ENCODE results near the gene PTPRM. TPM values are rescaled to one million over a fixed set of nuclear protein-coding genes. Genes with fewer than 3 reads are reported as not detected.

Gene PTPRM
- polyA plus RNA-seq, 3 donors = 0.04 to 2.1 (median 0.66) TPM

DNA sequence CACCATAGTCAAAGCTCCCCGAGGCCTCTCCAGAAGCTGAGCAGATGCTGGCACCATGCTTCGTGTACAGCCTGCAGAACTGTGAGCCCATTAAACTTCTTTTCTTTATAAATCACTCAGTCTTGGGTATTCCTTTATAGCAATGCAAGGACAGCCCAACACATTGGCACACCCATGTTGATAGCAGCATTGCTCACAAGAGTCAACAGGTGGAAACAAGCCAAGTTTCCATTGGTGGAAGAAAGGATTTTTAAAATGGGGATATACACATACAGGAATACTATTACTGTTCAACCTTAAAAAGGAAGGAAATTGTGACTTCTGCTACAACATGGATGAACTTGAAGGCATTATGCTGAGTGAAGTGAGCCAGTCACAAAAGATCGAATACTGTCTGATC lies 855.3 kb downstream of the PTPRM start:
- no peak for DNase-seq
- no peak overlapping the region for H2AFZ ChIP-seq (ENCODE audit: insufficient read depth, low read depth, low read length, poor library complexity, severe bottlenecking)
- 96% methylated on average over 3 of the region's 3 CpGs for WGBS (ENCODE audit: insufficient coverage)
- H3K4me1 ChIP-seq (ENCODE audit: control insufficient read depth in 1 of 2, insufficient read depth in 2 of 2, low read length in 2 of 2) = no peaks in the 10 kb centered on the region
- intact Hi-C loops (cut with micrococcal nuclease) = no loop called here
- H3K9me3 Mint-ChIP-seq = peaks cover 0 to 12% (median 5%) of the 10 kb centered on the region in 7 donors
- no peak overlapping the region for H3K27ac ChIP-seq (ENCODE audit: low read depth in 1 of 2, low read length in 2 of 2)
- H3K9me3 ChIP-seq (replicated peaks in 1 of 2; ENCODE audit: control insufficient read depth in 1 of 2, insufficient read depth in 1 of 2, low read length in 2 of 2) = peaks cover 0 to 3% of the 10 kb centered on the region in 2 donors
- no peaks in the 10 kb centered on the region for H3K36me3 ChIP-seq (replicated peaks in 1 of 2; ENCODE audit: control insufficient read depth in 1 of 2, insufficient read depth in 2 of 2, low read length in 2 of 2)
- H3K79me2 ChIP-seq (ENCODE audit: insufficient read depth, low read length) = no peaks in the 10 kb centered on the region
- H3K9ac ChIP-seq (ENCODE audit: insufficient read depth, low read length, poor library complexity, severe bottlenecking) = no peak overlapping the region
- H4K20me1 ChIP-seq (ENCODE audit: insufficient read depth, low read length) = no peaks in the 10 kb centered on the region
- H3K4me2 ChIP-seq (replicated peaks; ENCODE audit: extremely low read depth, low read length, poor library complexity, severe bottlenecking) = no peak overlapping the region
- H3K4me1 Mint-ChIP-seq = no peaks in the 10 kb centered on the region
- H3K36me3 Mint-ChIP-seq = no peaks in the 10 kb centered on the region
- no peak overlapping the region for H3K27ac Mint-ChIP-seq
- TF ChIP-seq, protein P1, sequence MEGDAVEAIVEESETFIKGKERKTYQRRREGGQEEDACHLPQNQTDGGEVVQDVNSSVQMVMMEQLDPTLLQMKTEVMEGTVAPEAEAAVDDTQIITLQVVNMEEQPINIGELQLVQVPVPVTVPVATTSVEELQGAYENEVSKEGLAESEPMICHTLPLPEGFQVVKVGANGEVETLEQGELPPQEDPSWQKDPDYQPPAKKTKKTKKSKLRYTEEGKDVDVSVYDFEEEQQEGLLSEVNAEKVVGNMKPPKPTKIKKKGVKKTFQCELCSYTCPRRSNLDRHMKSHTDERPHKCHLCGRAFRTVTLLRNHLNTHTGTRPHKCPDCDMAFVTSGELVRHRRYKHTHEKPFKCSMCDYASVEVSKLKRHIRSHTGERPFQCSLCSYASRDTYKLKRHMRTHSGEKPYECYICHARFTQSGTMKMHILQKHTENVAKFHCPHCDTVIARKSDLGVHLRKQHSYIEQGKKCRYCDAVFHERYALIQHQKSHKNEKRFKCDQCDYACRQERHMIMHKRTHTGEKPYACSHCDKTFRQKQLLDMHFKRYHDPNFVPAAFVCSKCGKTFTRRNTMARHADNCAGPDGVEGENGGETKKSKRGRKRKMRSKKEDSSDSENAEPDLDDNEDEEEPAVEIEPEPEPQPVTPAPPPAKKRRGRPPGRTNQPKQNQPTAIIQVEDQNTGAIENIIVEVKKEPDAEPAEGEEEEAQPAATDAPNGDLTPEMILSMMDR (IDR thresholded peaks at IDR 0.05) = no peak
- H3K4me3 ChIP-seq (replicated peaks in 1 of 3; ENCODE audit: low read depth in 2 of 3, low read length in 3 of 3) = no peak overlapping the region
- no peak overlapping the region for H3K4me3 Mint-ChIP-seq
- peaks cover 0 to 5% (median 2%) of the 10 kb centered on the region in 3 donors for H3K27me3 Mint-ChIP-seq (ENCODE audit: low read depth in 3 of 3)
- H3K27me3 ChIP-seq (ENCODE audit: control insufficient read depth in 2 of 2, insufficient read depth in 2 of 2, low read length in 2 of 2) = no peaks in the 10 kb centered on the region

DNA sequence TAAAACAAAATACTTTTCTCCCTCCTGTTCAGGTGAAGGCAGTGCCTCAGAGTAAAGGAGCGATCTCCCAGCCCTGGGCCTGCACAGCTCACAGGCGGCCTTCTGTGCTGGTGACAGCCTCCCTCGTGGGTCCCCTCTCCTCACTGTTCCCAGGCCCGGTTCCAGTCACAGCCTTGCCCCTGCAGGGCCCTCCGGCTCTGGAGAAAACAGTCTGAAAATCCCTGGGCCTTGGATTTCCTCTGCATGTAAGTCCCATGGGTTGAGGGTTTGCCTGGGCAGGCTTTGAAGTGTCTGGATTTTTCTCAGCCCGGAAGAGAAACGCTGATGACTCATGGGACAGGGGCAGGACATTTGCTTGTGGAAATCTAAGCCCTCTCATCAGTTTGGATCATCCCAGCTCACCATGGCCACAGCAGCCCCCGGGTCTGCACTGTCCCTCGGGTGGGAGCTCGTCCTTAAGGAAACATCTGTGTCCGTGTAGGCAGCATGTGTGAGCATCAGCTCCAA lies 856.0 kb downstream of the PTPRM start:
- Mint-ChIP-seq H3K4me3 (no peak overlapping the region), H3K4me1 (no peaks in the 10 kb centered on the region), H3K27me3 (ENCODE audit: low read depth in 3 of 3) (peaks cover 0 to 5% (median 2%) of the 10 kb centered on the region in 3 donors), H3K9me3 (peaks cover 0 to 15% (median 5%) of the 10 kb centered on the region in 7 donors), H3K27ac (no peak overlapping the region), H3K36me3 (no peaks in the 10 kb centered on the region)
- H3K79me2 ChIP-seq (ENCODE audit: insufficient read depth, low read length) = no peaks in the 10 kb centered on the region
- no peak overlapping the region for H3K27ac ChIP-seq (ENCODE audit: low read depth in 1 of 2, low read length in 2 of 2)
- no peaks in the 10 kb centered on the region for H3K27me3 ChIP-seq (ENCODE audit: control insufficient read depth in 2 of 2, insufficient read depth in 2 of 2, low read length in 2 of 2)
- intact Hi-C loops (cut with micrococcal nuclease) = no loop called here
- H3K9ac ChIP-seq (ENCODE audit: insufficient read depth, low read length, poor library complexity, severe bottlenecking) = no peak overlapping the region
- no peak overlapping the region for H2AFZ ChIP-seq (ENCODE audit: insufficient read depth, low read depth, low read length, poor library complexity, severe bottlenecking)
- no peaks in the 10 kb centered on the region for H3K4me1 ChIP-seq (ENCODE audit: control insufficient read depth in 1 of 2, insufficient read depth in 2 of 2, low read length in 2 of 2)
- H3K36me3 ChIP-seq (replicated peaks in 1 of 2; ENCODE audit: control insufficient read depth in 1 of 2, insufficient read depth in 2 of 2, low read length in 2 of 2) = no peaks in the 10 kb centered on the region
- H4K20me1 ChIP-seq (ENCODE audit: insufficient read depth, low read length) = no peaks in the 10 kb centered on the region
- WGBS (ENCODE audit: insufficient coverage) = 93% methylated on average over 6 of the region's 11 CpGs
- no peak overlapping the region for H3K4me2 ChIP-seq (replicated peaks; ENCODE audit: extremely low read depth, low read length, poor library complexity, severe bottlenecking)
- DNase-seq = no peak
- TF ChIP-seq, protein P1 (IDR thresholded peaks at IDR 0.05) = no peak
- no peak overlapping the region for H3K4me3 ChIP-seq (replicated peaks in 1 of 3; ENCODE audit: low read depth in 2 of 3, low read length in 3 of 3)
- H3K9me3 ChIP-seq (replicated peaks in 1 of 2; ENCODE audit: control insufficient read depth in 1 of 2, insufficient read depth in 1 of 2, low read length in 2 of 2) = peaks cover 0 to 3% of the 10 kb centered on the region in 2 donors
